GM23248 (cell line): Measurements from ENCODE around the gene FRMD1. TPM values are rescaled to one million over a fixed set of nuclear protein-coding genes. Genes with fewer than 3 reads are reported as not detected.

ENCODE experiments used
- DNase-seq: peaks from one replicate; pipeline ENCODE4 v3.0.0-alpha.2; 2015
- H2AFZ ChIP-seq: fragments of 200-600 bp; sonication (generic); 2 replicates; pipeline ENCODE4 v1.6.1; 2016; ENCODE audit warnings: antibody characterized with exemption
- H3F3A ChIP-seq: fragments of 200-600 bp; sonication (generic); 2 replicates; pipeline ENCODE4 v1.6.1; 2016; ENCODE audit warnings: mild to moderate bottlenecking, antibody characterized with exemption, mixed run types; ENCODE audit not compliant: insufficient read depth
- H3K27ac ChIP-seq: fragments of 200-600 bp; sonication (generic); 2 replicates; pipeline ENCODE4 v1.5.1; 2016; ENCODE audit warnings: mild to moderate bottlenecking
- H3K27me3 ChIP-seq: fragments of 200-600 bp; sonication (generic); replicated peaks from 2 replicates; pipeline ENCODE4 v1.6.1; 2016; ENCODE audit warnings: mild to moderate bottlenecking; ENCODE audit not compliant: insufficient read depth
- H3K36me3 ChIP-seq: fragments of 200-600 bp; sonication (generic); 2 replicates; pipeline ENCODE4 v1.6.1; 2016; ENCODE audit warnings: low read depth, mild to moderate bottlenecking
- H3K4me1 ChIP-seq: fragments of 200-600 bp; sonication (generic); 2 replicates; pipeline ENCODE4 v1.6.1; 2016; ENCODE audit warnings: mild to moderate bottlenecking; ENCODE audit not compliant: insufficient read depth
- H3K4me2 ChIP-seq: fragments of 200-600 bp; sonication (generic); one replicate; pipeline ENCODE4 v1.6.1; 2016; ENCODE audit warnings: mild to moderate bottlenecking; ENCODE audit not compliant: unreplicated experiment
- H3K4me3 ChIP-seq: fragments of 200-600 bp; sonication (generic); 2 replicates; pipeline ENCODE4 v1.5.1; 2016; ENCODE audit warnings: mild to moderate bottlenecking
- H3K79me2 ChIP-seq: fragments of 200-600 bp; sonication (generic); 2 replicates; pipeline ENCODE4 v1.6.1; 2016; ENCODE audit warnings: mild to moderate bottlenecking; ENCODE audit not compliant: insufficient read depth
- H3K9ac ChIP-seq: fragments of 200-600 bp; sonication (generic); 2 replicates; pipeline ENCODE4 v1.6.1; 2016; ENCODE audit warnings: mild to moderate bottlenecking
- H3K9me2 ChIP-seq: fragments of 200-600 bp; sonication (generic); 2 replicates; pipeline ENCODE4 v1.6.1; 2016; ENCODE audit warnings: mixed run types, mild to moderate bottlenecking, moderate library complexity; ENCODE audit not compliant: insufficient read depth
- H3K9me3 ChIP-seq: fragments of 200-600 bp; sonication (generic); one replicate; pipeline ENCODE4 v1.6.1; 2017; ENCODE audit warnings: low read depth
- H4K20me1 ChIP-seq: fragments of 200-600 bp; sonication (generic); 2 replicates; pipeline ENCODE4 v1.6.0; 2016; ENCODE audit not compliant: insufficient read depth
- EZH2 ChIP-seq: fragments of 200-600 bp; sonication (generic); IDR thresholded peaks from 2 replicates; pipeline ENCODE4 v1.6.1; 2018; ENCODE audit warnings: antibody characterized with exemption, mild to moderate bottlenecking; ENCODE audit not compliant: insufficient read depth, poor library complexity, severe bottlenecking
- EZH2phosphoT487 ChIP-seq: fragments of 200-600 bp; sonication (generic); IDR thresholded peaks from 2 replicates; pipeline ENCODE4 v1.6.1; 2018; ENCODE audit warnings: antibody characterized with exemption, moderate library complexity, mild to moderate bottlenecking, low read depth; ENCODE audit not compliant: insufficient read depth
- WGBS, 2 experiments: methylation state at CpG; one replicate each; pipeline ENCODE4 v1.1.6; 2015 to 2017; ENCODE audit warnings: low lambda C conversion rate in 2 of 2, low coverage in 1 of 2; ENCODE audit errors: missing lambda C conversion rate in 2 of 2; 5-methylcytosine and 5-hydroxymethylcytosine counted together
- in situ Hi-C: fragments of 300-500 bp; cut with MboI; formaldehyde crosslinking; loops from 2 replicates; pipeline ENCODE4 v1.15.0; 2020
- polyA plus RNA-seq: library from polyadenylated mRNA; unstranded; fragments of >200 nt; fragmentation: Nextera tagmentation; extraction: Ambion mirVana; gene quantifications from 2 replicates; pipeline ENCODE4 v1.2.1, GENCODE V29; 2016
- total RNA-seq: library from RNA; depleted of rRNA; stranded (reverse); fragments of >200 nt; shearing (Covaris generic); gene quantifications from 2 replicates; pipeline ENCODE4 v1.2.3, GENCODE V29; 2014

FRMD1 gene
- total and polyA plus RNA-seq, 2 experiments from 2014 or later: not detected

DNA sequence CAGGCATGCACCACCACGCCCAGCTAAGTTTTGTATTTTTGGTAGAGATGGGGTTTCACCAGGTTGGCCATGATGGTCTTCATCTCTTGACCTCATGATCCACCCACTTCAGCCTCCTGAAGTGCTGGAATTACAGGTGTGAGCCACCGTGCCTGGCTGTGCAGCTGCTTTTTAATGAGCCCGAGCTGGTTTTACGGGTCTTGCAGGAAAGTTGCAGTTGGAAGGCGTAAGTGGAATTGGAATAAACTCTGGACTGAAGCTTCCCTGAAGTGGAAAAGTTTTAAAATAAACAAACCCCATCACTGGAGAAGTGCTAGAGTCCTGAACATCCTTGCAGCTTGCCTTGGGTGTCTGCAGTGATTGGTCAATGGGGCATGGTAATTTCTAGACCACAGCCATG, 41.2 kb downstream of the FRMD1 start:
- TF ChIP-seq EZH2phosphoT487 (no peak), EZH2 (no peak)

DNA sequence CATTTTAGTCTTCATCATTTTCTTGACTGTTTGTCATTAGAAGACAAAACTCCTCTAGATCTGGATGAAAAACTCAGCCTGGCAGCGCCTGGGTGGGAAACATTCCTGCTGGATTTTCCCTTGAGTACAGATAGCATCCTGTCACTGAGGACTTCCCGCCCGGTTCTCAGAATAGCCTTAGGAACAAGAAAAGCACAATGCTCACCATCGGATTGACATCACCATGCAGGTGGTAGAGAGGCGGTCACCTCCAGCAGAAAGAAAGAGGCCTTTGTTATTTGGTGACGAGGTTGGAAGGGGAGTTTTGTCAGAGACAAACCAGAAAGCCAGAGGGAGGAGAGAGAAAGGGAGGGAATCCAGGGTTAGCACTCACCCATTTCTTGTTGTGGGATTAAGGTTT, 41.8 kb downstream of the FRMD1 start:
- Histone ChIP-seq H3K4me1 (peaks cover 13% of the 10 kb centered on the region), H3K27me3 (no peaks in the 10 kb centered on the region), H3K9ac (no peak overlapping the region), H3K36me3 (no peaks in the 10 kb centered on the region), H3K9me2 (no peaks in the 10 kb centered on the region), H4K20me1 (no peaks in the 10 kb centered on the region), H3K4me2 (no peak overlapping the region), H3F3A (peaks cover 27% of the 10 kb centered on the region), H3K9me3 (no peaks in the 10 kb centered on the region), H3K79me2 (no peaks in the 10 kb centered on the region), H3K27ac (no peak overlapping the region), H3K4me3 (no peak overlapping the region), H2AFZ (no peak overlapping the region)
- no peak for DNase-seq
- WGBS, 2 experiments: 96 to 97% methylated on average over 6 of the region's 6 CpGs
- in situ Hi-C loops: no loop called here
- TF ChIP-seq EZH2phosphoT487: no peak
- TF ChIP-seq EZH2: no peak

More for the DNA sequence above, 41.2 kb downstream of the FRMD1 start:
- Histone ChIP-seq H4K20me1 (no peaks in the 10 kb centered on the region), H3K27me3 (no peaks in the 10 kb centered on the region), H3K9me2 (no peaks in the 10 kb centered on the region), H3K4me2 (no peak overlapping the region), H3K4me1 (peaks cover 7% of the 10 kb centered on the region; the same call in 1 of the 2 replicates), H3K27ac (no peak overlapping the region), H3F3A (peaks cover 22% of the 10 kb centered on the region), H3K36me3 (no peaks in the 10 kb centered on the region), H3K9ac (no peak overlapping the region), H2AFZ (no peak overlapping the region), H3K79me2 (no peaks in the 10 kb centered on the region), H3K4me3 (no peak overlapping the region), H3K9me3 (no peaks in the 10 kb centered on the region)
- in situ Hi-C loops: no loop called here
- 87 to 90% methylated on average over 5 of the region's 5 CpGs for WGBS, 2 experiments
- no peak for DNase-seq

DNA sequence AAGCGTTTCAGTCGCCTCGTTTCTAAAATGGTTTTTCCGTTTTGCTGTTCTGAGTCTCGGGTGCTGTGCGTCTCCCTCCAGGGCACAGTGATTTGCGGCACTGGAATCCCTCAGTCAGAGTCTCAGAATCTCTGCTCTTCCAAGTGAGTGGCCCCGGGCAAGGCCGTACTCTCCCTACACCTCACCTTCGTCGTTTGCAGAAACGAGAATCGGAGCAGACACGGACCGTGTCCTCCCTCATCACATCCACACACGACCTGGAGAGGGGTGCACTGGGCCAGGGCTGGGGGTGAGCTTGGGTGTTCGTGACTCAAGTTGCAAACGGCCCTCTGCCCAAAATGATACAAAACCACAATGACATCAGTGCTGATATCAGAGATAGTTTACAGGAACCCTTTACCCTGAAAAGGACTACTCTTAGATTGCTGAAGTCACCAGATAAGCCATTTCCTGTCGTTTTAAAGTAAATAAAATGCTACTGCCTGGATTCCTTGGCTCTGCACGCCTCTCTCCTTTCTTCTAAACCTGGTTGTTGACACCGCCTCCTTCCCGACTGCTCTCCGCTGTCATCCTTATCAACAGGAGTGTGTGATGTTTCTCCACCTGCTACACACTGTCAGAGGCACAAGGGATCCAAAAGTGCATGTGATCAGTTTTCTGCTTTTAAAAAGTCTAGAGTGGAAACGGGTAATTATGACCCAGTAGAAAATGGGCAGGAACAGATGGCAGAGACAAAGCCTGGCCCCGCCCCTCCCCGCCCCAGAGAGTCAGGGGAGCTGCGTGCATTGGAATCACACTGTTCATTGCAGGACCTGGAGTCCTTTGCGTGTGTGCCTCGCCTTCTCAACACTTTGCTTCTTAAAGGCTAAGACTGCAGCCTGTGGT, 43.1 kb downstream of the FRMD1 start:
- in situ Hi-C loops: no loop called here

DNA sequence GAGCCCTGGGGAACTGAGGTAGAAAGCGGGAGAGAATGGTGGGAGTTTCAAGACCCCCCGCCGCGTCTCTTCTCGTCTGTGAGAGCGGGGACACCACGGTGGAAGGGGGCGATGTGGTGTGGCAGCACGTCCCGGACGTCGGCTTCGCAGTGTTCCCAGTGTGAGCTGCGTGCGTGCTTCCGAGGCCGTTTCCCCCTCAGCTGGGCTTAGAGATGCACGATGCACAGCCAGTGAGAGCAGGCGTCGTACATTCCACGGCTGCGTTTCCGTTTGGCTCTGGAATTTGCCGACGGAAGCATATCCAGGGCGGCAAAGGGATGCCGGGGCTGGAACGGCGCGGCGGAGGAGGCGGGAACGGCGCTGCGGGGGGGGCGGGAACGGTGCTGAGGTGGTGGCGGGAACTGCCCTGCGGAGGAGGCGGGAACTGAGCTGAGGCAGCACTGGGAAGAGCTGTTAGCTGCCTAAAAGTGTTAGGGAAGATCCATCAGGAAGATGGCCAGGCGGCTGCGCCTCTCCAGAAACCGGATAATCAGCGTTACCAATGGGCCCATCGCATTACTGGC, 43.8 kb downstream of the FRMD1 start:
- Histone ChIP-seq H3K27me3 (no peaks in the 10 kb centered on the region), H3K9me2 (no peaks in the 10 kb centered on the region), H3F3A (peaks cover 39% of the 10 kb centered on the region), H3K27ac (no peak overlapping the region), H3K4me2 (peak overlapping the region; percentile 81), H3K36me3 (no peaks in the 10 kb centered on the region), H4K20me1 (no peaks in the 10 kb centered on the region), H3K79me2 (no peaks in the 10 kb centered on the region), H3K4me3 (peak overlapping the region; percentile 66), H2AFZ (peak overlapping the region; percentile 75), H3K9me3 (no peaks in the 10 kb centered on the region), H3K9ac (peak overlapping the region; percentile 54), H3K4me1 (peaks cover 24% of the 10 kb centered on the region)
- DNase-seq: peak; percentile 67
- in situ Hi-C loops: no loop called here
- 17 to 22% methylated on average over 36 to 45 of the region's 45 CpGs for WGBS, 2 experiments
- no peak for TF ChIP-seq EZH2phosphoT487
- TF ChIP-seq EZH2: no peak

More for the DNA sequence above, 43.1 kb downstream of the FRMD1 start:
- H2AFZ ChIP-seq: peak overlapping the region; percentile 75
- H3K79me2 ChIP-seq: no peaks in the 10 kb centered on the region
- H4K20me1 ChIP-seq: no peaks in the 10 kb centered on the region
- peak; percentile 64 for DNase-seq
- peak overlapping the region; percentile 81 for H3K4me2 ChIP-seq
- H3K9ac ChIP-seq: peak overlapping the region; percentile 54
- H3K4me1 ChIP-seq: peaks cover 24% of the 10 kb centered on the region
- no peak overlapping the region for H3K27ac ChIP-seq
- H3F3A ChIP-seq: peaks cover 39% of the 10 kb centered on the region
- no peaks in the 10 kb centered on the region for H3K9me3 ChIP-seq
- peak overlapping the region; percentile 66 for H3K4me3 ChIP-seq
- WGBS, 2 experiments: 32 to 33% methylated on average over 28 to 29 of the region's 29 CpGs
- no peaks in the 10 kb centered on the region for H3K36me3 ChIP-seq
- TF ChIP-seq EZH2phosphoT487 (no peak), EZH2 (no peak)
- no peaks in the 10 kb centered on the region for H3K9me2 ChIP-seq
- no peaks in the 10 kb centered on the region for H3K27me3 ChIP-seq
